Measurements from ENCODE around the gene METAP2.

The METAP2 gene

DNA sequence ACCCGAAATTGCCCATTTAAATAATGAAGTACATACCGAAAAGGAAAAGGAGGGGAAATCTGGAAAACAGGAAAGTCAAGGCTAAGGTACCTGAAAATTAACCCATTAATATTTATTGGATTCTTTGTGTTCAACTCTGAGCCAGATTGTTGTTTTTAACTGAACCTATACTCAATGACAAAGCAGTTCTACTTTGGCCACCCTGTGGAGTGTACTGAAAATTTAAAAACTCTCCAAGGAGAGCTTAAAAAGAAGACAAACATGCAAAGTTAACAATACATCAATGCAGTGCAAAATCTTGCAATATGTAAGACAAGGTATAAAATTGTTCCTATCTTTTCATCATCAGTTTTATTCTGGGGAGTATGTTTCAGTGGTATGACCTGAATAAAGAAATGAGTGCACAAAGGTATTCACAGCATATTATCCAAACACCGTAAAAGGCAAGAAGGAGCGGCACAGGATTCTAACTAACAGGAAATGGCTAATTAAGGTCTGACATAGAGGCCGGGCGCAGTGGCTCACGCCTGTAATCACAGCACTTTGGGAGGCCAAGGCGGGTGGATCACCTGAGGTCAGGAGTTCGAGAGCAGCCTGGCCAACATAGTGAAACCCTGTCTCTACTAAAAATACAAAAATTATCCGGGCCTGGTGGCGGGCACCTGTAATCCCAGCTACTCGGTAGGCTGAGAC, 75.6 kb downstream of the METAP2 start:
- DNase-seq (ENCODE audit: low read depth) = no peak

DNA sequence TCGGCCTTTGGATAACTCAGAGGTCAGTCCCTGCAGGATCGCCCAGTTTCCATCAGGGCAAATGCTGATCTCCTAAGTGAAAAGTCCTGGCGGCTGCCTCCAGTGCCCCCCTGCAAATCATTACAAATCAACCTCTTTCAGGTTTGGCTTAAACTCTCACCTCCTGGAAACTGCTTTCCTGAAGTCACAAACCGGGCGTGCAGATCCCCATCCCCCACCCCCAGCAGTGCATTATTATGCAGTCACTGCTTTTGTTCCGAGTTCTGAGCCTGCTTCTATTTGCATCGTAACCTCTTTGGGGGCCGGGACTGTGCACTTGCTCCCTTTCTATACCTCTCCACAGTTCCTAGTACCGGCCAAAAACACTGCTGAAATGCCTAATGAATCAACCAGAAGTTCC, 77.4 kb downstream of the METAP2 start, which contains the start of gene USP44:
Gene USP44 (minus strand): TSS at position 172 of the 400 bp plus-strand sequence. CDS start 17,220 bp downstream, outside the sequence.
- no peak for DNase-seq (ENCODE audit: low read depth)

DNA sequence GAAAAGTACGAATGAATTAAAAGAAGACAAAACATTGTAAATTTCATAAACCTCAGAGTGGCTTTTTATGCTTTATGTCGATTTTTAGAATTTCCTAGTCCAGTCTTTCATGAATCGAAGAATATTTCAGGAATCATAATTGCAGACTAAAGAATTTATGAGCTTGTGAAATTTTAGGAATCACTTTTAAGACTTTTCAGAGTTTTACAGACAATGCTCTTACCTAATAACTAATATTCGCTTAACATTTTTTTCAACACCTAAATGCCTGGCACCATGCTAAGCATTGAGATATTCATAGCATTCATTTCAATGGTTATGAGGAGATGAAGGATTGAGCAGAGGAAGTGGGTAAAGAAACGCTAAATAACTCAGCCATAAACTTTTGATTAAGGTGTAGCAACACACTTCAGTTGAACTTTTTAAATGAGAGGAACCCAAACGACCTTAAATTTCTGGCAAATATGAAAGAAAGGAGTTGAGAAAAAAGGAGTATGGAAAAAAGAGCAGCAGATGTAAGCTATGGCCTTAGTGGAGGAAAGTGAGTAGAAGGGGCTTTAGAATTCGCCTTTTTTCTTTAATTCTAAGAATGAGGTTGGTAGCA, 78.1 kb downstream of the METAP2 start:
- no peak for DNase-seq (ENCODE audit: low read depth)

DNA sequence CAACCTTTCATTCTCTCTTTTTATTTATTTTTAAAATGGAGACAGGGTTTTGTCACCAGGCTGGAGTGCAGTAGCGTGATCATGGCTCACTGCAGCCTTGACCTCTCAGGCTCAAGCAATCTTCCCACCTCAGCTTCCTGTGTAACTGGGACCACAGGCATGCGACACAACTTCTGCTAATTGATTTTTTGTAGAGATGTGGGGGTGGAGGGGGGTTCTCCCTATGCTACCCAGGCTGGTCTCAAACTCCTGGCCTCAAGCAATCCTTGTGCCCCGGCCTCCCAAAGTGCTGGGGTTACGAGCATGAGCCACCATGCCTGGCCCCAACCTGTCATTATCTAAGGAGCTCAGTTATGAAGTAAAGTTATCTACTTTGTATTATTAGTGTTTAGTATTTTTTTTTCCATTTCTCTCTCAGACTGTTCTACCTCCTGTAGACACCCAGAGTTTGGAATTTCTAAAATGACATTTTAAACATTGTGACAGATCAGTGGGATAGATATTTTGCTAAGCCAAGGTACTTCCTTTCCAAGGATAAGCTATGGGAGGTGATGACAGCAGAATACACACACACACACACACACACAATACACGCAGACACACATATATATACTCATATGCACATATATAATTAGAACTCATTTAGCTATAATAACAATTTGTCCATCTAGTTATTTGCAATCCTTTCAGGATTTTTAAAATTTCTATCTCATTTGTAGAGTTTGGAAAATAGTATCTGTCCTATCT, 79.4 kb downstream of the METAP2 start:
- DNase-seq (ENCODE audit: low read depth) = no peak

DNA sequence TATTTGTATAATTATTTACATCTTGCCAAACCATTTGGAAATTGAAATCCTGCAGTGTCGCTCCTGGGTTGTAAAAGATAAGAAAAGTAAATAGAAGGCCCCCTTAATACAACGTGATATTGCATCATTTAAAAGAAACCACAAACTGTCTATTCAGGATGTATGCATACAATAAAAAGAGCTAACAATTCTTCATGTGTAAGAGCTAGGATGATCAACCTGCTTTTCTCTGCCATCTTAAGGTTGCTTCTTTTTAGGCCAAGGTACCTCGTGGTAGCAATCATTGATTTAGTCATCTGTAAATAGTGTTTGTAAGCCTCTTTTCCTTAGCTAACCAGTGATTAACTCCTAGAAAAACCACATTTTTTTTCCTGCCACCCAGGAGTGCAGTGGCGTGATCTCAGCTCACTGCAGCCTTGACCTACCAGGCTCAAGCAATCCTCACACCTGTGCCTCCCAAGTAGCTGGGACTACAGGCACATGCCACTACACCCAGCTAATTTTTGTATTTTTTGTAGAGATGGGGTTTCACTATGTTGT, 80.7 kb downstream of the METAP2 start:
- DNase-seq (ENCODE audit: low read depth) = no peak

DNA sequence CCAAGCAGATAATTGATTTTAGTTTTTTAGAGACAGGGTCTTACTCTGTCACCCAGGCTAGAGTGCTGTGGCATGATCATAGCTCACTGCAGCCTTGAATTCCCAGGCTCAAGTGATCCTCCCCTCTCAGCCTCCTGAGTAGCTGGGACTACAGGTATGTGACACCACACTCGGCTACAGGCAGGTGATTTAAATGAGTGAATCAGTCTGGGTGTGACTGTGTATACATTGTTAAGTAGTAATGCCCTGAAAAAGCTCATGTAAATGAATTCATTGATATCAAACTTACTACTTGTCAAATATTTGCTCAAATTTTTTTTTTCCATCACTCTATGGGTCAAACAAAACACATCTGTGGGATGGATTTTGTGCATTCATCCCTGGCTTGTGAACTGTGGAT, 83.7 kb downstream of the METAP2 start:
- DNase-seq (ENCODE audit: low read depth) = no peak

Data from activated T-helper 1 cell treated with Interleukin-2 at 50 U/mL for 16 hours (primary cell).